PC-9 (cell line): Measurements from ENCODE around the gene OLFML1.

ENCODE experiments used
- EZH2 ChIP-seq: fragments of 200-600 bp; sonication (generic); IDR thresholded peaks from 2 replicates; pipeline ENCODE4 v1.8.0; 2017; ENCODE audit warnings: antibody characterized with exemption, low read depth
- TF ChIP-seq, protein P1 (sequence below): fragments of 200-600 bp; sonication (generic); conservative IDR thresholded peaks from 2 replicates; pipeline ENCODE4 v1.6.1; 2017; ENCODE audit warnings: mixed run types, antibody characterized with exemption, mild to moderate bottlenecking, moderate library complexity

DNA sequence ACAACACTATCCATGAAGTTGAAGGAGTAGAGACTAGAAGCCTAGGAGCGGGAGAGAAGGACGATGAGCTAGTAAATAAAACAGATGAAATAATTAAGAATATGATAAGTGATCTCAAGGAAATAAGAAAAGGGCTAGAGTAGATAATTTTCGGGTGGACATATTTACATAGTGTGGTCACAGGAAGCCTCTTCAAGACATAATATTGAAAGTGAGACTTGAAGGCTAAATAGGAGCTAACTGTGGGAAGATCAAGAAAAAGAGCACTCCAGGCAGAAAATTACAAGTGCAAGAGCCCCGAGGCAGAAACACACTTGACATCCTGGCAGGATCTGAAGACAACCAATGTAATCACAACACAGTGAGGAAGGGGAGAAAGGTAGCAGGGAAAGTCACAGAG, 16.6 kb downstream of the OLFML1 start:
- TF ChIP-seq, protein P1, sequence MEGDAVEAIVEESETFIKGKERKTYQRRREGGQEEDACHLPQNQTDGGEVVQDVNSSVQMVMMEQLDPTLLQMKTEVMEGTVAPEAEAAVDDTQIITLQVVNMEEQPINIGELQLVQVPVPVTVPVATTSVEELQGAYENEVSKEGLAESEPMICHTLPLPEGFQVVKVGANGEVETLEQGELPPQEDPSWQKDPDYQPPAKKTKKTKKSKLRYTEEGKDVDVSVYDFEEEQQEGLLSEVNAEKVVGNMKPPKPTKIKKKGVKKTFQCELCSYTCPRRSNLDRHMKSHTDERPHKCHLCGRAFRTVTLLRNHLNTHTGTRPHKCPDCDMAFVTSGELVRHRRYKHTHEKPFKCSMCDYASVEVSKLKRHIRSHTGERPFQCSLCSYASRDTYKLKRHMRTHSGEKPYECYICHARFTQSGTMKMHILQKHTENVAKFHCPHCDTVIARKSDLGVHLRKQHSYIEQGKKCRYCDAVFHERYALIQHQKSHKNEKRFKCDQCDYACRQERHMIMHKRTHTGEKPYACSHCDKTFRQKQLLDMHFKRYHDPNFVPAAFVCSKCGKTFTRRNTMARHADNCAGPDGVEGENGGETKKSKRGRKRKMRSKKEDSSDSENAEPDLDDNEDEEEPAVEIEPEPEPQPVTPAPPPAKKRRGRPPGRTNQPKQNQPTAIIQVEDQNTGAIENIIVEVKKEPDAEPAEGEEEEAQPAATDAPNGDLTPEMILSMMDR = no peak
- no peak for TF ChIP-seq EZH2
